Umbilical cord (tissue), 2 donors: ENCODE results near the gene MRPL52. TPM values are rescaled to one million over a fixed set of nuclear protein-coding genes. Genes with fewer than 3 reads are reported as not detected.
"Not testable (repeated sequence)": the region's sequence is repeated elsewhere in the genome, so short reads cannot be mapped to it uniquely, and the experiment has no call there.

Experiments
- DNase-seq: peaks from one replicate; pipeline ENCODE4 v3.0.0-alpha.2; 2015; ENCODE audit warnings: low spot score
- total RNA-seq: library from RNA; depleted of rRNA; stranded (reverse); fragments of >200 nt; gene quantifications from one replicate; pipeline ENCODE4 v1.2.3, GENCODE V29; 2014; ENCODE audit warnings: low replicate concordance; ENCODE audit not compliant: insufficient read depth

The MRPL52 gene
- 22.4 TPM for total RNA-seq

DNA sequence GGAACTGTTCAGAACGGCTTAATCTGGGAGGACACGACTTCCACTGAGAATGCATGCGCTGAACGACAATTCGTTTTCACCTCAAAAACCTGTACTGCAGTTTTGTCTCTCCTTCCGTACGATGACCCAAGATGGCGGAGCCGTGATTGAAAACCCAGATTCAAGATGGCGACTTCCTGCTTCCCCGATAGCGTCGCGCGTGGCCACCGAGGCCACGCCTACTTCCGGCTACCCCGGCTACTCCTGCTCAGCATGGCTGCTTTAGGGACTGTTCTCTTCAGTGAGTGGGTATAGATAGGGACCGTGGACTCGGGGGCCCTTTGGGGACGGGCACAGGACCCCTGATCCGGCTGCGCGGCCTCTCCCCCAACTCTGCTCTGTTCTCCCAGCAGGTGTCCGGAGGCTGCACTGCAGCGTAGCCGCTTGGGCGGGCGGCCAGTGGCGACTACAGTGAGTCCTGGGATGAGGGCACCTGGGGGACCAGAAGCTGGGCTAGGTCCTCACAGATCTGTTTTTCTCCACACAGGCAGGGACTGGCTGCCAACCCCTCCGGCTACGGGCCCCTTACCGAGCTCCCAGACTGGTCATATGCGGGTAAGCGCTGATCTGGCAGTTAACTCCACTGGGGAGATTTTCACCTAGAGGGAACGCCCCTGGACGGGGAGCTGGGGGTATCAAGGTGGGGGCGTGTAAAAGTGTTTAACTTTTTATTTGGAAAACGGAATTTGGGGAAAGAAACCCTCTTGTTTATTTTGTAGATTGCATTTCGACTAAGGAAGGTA is at the start of gene MRPL52:
MRPL52 (plus strand) TSS at position 227 of the 782 bp plus-strand sequence; CDS start at position 253, 26 bp downstream.
- peak; percentile 96 for DNase-seq

DNA sequence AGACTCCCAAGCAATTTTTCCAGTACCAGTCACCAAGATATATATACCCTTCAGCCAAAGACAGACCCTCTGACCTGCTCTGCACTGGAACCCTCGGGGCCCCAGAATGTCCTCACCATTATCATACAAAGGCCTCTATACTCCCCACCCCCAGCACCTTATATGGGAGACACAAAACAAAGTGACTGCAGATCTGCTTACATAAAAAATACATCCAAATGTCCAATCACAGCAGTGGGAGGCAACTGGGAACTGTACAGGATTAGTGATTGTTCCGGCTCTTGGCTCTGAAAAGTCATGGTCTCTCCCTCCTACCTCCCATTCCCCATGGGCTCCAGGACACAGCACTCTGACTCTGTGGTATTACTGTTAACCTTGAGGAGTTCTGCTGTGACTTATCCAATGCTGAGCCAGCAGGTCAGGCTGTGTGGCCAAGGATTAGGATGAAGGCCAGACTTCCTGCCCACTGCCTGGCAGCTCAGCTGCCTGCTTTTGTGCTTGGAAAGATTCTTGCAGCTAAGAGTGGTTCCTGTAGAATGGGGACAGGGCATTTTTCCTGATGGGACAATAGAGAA is 49.5 kb upstream of the MRPL52 start:
- peak; percentile 24 for DNase-seq

DNA sequence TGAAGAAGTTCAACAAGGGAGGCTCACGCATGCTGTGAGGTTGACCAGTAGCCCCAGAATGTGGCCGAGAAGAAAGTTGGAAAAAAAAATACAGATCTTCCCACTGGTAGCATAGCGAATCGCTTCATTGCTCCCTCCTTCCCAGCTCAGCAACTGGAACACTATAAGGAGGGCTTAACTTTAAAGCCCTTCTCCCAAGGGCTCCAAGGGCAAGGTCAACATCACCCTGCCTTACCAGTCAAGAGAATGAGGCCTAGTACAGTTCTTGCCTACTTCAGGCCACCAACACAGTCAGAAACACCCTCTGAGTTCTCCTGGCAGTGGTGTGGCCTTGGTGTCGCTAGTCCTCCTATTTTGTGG is 48.8 kb upstream of the MRPL52 start:
- no peak for DNase-seq

DNA sequence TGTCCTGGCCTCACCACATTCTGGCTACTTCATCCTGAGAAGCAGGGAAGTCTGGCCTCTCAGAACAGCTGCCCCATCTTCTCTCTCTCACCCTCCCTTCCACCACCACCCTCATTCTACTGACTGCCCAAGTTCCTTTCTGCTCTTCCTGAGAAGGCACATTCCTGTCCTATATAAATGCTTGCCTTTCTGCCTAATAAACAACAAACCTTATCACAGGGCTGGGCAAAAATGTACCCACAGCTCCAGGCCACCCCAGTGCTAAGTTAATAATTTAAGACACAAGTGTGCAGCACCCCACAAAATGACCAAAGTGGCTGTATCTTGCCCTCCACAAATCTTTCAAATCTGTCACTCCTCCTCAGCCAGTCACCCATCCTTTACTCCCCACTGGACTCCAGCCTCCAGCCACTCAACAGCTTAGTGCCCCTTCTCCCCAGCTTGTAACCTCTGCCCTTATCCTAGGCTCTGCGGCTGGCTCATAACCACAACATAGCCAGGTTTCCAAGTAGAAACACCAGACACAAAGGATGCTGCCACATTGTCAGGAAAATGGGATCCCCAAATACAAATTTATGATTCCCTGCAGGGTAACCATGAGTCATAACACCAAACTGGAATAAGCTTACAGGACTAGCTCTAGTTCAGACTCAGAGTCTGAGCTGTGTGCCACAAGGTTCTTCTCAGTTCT is 48.2 kb upstream of the MRPL52 start:
- no peak for DNase-seq

DNA sequence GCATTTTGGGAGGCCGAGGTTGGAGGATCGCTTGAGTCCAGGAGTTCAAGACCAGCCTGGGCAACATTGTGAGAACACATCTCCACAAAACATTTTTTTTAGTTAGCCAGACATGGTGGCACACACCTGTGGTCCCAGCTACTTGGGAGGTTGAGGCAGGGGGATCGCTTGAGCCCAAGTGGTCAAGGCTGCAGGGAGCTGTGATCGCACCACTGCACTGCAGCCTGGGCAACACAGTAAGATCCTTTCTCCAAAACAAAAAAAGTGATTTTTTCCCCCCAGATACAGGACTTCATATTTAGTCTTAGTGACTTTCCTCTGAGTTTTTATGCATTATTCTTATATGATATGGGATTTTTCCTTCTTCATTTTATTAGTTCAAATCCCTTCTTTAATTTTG is 43.0 kb upstream of the MRPL52 start:
- no peak for DNase-seq

DNA sequence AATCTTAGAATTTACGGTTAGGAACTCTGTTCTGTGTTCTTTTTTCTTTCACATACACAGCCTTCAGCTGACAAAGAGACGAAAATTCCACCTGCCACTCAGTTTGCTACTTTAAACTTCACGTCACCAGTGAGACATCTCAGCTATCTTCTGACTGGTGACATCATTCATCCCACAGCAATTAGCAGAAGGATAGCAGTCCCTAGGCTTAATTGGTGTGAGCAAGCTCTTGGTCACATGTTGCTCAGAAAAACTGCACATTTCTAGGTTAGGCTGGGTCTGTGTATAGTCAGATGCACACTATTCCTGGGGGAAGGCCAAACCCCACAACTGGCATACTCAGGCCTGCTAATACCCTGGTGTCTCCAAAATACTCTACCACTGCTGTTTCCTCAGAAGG is 38.4 kb upstream of the MRPL52 start:
- peak; percentile 93 for DNase-seq

DNA sequence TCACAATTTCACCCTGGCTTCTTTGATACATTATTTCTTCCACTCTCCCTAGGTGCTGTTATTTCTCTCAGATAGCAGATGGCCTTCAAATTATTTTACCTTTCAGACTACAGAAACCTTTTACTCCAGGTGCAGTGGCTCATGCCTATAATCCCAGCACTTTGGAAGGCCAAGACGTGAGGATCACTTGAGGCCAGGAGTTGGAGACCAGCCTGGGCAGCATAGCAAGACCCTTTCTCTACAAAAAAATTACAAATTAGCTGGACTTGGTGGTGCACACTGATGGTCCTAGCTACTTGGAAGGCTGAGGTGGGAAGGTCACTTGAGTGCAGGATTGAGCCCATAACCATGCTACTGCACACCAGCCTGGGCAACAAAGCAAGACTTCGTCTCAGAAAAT is 37.5 kb upstream of the MRPL52 start:
- no peak for DNase-seq

DNA sequence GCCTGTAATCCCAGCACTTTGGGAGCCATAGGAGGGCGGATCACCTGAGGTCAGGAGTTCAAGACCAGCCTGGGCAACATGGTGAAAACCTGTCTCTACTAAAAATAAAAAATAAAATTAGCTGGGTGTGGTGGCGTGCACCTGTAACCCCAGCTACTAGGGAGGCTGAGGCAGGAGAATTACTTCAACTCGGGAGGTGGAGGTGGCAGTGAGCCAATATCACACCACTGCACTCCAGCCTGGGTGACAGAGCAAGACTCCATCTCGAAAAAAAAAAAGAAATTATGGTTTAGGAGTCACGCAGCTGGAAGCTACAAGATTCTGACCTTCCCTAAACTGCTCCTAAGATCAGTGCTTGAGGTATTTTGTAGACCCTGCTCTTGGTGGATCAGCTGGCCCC is 36.1 kb upstream of the MRPL52 start:
- not testable (repeated sequence) for DNase-seq

DNA sequence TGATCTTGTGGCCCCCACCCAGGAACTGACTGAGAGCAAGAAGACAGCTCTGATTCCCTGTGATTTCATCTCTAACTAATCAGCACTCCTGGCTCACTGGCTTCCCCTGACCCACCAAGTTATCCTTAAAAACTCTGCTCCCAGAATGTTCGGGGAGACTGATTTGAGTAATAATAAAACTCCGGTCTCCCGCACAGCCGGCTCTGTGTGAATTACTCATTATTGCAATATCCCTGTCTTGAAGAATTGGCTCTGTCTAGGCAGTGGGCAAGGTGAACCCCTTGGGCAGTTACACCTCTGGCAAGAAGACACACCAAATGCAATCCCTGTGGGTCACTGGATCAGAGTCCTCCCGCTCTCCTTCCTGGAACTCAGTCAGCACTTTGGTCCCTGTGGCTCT is 35.7 kb upstream of the MRPL52 start:
- no peak for DNase-seq

DNA sequence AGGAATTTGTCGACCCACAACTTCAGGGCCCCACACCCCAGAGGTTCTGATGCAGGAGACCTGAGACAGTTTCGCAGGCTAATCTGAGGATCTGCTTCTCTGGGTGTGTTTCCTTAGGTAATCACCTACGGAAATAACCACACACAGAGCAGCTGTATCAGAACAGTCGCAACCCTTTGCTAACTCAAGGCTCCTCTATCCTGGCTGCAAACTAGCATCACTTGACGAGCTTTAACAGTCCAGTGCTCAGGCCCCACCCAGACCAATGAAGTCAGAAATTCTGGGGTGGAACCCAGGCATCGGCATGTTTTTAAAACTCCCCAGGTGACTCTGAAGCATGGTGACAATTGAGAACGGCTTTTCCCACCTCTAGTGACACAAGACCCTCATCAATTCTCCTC is 35.1 kb upstream of the MRPL52 start:
- no peak for DNase-seq

DNA sequence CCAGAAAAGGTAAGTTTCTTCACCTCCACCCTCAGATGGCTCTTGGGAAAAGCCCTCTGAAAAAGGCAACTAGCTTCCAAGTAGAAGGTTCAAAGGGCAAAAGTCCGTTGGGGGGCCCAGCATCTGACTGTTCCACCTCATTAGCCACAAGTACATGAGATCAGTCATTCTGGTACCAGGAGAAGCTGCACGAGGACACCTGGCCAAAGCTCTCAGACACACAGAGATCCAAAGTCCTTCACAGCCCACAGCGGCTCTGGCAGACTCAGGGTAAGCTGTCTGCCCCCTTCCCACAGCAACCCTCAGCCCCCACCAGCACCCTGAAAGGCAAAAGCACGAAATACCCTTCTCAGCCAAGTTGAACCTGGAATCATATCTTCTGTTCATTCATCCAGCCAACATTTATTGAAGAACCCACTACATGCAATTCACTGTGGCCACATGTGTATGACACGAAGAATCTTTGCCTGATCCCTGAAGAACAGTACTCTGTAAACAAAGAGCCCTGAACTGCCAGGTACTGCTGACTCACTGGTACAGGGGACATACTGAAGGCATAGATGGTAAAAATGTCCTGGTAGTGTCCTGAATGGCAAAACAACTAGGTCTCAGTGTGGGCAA is 33.5 kb upstream of the MRPL52 start:
- DNase-seq: no peak

DNA sequence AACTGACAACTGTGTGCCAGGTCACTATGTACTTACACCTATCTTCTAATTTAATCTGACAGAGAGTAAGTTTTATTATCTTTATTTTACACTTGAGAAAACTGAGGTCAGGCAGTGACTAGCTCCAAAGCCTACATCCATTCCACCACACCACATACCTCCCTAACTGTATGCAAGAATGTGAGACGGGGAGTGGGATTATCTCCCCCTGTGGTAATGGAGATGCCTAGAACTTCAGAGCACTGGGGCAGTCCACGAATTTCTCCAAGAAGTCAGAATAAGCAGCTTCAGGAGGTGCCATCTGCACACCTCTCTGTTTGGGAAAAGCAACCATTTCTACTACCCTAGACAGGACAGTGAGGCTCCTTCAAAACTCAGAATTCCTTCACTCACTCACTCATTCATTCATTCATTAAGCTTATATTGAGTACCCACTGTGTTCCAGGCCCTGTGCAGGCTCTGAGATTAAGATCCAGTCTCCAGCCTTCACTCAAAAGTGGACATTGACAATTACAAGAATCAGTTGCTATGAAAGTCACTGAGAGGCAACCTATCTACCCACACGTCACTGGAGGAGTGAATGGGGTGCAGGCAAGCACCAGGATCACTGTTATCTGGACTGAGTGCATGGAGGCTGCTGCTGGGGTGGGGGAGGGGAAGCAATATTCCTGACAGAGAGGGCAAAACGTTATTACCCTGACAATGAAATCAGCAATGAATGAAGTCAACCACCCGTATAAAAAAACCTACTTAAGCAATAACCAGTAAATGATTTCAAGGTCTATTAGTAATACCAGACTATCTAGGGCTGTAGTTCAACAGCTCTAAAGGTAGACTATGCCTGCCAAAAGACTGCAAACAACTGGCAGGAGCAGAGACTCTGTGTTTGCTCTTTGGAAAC is 32.4 kb upstream of the MRPL52 start:
- no peak for DNase-seq

DNA sequence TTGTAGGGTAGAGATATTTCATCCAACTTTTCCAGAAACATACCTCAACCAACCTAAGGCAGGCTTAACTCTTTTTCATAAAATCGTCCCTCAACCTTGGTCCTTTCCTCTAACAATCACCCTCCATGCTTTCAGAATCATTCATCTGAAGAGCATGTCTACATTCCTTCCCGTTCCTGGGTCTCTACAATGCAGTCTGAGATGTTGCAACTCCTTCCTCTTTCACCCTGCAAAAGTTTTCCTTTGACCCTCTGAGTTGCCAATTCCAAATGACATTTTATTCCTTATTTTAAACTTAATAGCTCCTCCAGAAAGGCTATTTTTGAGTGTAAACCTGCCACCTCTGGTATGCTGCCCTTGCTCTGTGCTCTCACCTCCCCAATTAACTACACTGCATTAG is 31.2 kb upstream of the MRPL52 start:
- no peak for DNase-seq

DNA sequence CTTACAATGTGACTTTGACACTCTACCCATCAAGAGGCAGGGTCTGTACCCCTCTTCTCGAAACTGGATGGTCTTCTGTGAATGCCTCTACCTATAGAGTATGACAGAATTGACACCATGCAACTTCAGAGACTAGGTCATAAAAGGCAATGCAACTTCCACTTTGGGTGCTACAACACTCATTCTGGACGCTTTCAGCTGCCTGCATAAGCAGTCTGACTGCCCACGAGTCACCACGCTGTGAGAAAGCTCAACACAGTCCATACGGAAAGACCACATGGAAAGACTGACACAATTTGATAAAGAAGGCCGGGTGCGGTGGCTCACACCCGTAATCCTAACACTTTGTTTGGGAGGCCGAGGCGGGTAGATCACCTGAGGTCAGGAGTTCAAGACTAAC is 29.3 kb upstream of the MRPL52 start:
- DNase-seq: no peak

DNA sequence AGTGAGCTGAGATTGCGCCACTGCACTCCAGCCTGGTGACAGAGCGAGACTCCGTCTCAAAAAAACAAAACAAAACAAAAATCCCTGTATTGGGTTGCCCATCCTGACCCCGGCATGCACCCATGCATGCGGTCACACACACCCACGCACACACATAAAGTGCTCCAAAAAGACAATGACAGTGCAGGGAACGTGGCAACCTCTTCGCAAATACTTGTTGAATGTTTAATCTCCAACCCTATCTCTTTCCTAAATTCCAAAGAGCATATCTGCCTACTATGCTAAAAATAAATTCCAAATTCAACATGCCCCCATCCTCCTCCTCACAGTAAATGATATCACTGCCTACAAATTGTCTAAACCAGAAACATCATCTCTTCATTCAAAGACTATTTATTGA is 28.0 kb upstream of the MRPL52 start:
- no peak for DNase-seq

DNA sequence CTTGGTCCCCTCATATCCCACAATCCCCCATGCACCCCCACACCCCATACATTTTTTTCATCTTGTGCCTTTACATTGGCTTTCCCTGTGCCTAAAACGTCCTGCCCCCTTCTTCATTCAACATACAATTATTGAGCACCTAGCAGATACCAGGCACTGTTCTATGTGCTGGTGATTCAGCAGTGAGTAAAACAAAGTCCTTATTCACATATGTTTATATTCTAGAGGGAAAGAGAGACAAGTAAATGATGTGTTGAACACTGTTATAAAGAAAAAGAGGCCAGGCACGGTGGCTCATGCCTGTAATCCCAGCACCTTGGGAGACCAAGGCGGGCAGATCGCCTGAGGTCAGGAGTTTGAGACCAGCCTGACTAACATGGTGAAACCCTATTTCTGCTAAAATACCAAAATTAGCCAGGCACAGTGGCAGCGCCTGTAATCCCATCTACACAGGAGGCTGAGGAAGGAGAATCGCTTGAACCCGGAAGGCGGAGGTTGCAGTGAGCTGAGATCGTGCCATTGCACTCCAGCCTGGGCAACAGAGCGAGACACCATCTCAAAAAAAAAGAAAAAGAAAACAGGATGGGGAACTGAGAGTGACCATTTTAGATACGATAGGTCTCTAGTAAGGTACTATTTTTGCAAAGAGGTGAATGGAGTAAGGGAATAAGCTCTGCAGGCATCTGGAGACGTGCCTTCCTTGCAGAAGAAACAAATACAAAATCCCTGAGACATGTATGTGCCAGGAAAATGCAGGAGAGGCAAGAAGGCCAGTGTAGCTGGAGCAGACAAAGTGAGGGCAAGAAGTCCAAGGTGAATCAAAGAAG is 26.6 kb upstream of the MRPL52 start:
- DNase-seq: no peak

DNA sequence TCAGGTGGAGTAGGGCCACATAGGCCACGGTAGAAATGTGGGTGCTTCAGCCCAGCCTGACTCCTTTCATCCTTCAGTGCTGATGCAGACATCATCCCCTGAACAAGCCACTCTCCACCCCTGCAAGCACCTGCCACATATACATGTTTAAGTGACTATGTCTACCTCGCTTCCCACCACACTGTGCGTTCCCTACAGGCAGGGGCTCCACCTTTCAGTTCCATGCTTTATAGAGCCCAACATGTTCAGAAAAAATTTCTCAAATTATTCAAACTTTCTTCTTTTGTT is 26.1 kb upstream of the MRPL52 start:
- no peak for DNase-seq

DNA sequence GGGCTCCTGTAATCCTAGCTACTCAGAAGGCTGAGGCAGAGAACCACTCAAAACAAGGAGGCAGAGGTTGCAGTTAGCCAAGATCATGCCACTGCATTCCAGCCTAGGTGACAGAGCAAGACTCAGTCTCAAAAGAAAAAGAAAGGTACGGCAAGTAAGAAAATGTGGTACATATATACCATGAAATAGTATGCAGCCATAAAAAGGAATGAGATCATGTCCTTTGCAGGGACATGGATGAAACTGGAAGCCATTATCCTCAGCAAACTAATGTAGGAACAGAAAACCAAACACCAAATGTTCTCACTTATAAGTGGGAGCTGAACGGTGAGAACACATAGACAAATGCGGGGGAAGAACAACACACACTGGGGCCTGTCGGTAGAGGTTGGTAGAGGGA is 24.5 kb upstream of the MRPL52 start:
- DNase-seq: not testable (repeated sequence)

DNA sequence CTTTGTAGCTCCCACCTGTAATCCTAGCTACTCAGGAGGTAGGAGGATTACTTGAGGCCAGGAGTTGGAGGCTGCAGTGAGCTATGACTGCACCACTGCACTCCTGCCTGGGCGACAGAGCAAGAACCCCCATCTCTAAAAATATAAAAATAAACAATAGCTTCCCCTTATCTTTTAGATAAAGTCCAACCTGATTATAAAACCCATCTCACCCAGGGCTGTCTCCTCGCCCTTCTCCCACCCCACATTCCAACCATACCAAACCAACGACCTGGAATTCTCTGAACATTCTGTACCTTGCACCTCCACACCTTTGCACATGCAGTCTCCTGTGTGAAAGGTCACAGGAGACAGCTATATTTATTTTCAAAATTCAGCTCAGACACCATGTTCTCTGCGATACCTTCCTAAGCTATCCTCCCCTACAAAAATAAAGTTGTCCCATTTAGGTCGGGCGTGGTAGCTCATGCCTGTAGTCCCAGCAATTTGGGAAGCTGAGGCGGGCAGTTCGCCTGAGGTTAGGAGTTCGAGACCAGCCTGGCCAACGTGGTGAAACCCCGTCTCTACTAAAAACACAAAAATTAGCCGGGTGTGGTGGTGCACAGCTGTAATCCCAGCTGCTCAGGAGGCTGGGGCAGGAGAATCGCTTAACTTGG is 22.1 kb upstream of the MRPL52 start:
- no peak for DNase-seq
